Omental fat pad (tissue), 4 donors: ENCODE measurements around the gene RAB7A. TPM values are rescaled to one million over a fixed set of nuclear protein-coding genes. Genes with fewer than 3 reads are reported as not detected.

Experiments
- ATAC-seq: fragments of 150-250 bp; one replicate; pipeline ENCODE4 v1.9.1; 2016; ENCODE audit warnings: mild to moderate bottlenecking, moderate library complexity; ENCODE audit not compliant: low FRiP score
- DNase-seq: peaks from one replicate; pipeline ENCODE4 v3.0.0-alpha.2; 2019; ENCODE audit warnings: low spot score
- total RNA-seq, 4 donors: library from RNA; depleted of rRNA; stranded (reverse); fragments of >200 nt; gene quantifications; one replicate each; pipeline ENCODE4 v1.1.0, GENCODE V29; 2016
- TF ChIP-seq, protein P1 (sequence below), 3 donors: fragments of 450-650 bp; IDR thresholded peaks; one replicate each; pipeline ENCODE4 v1.5.1; 2016 to 2017; ENCODE audit warnings: antibody characterized with exemption in 3 of 3, mild to moderate bottlenecking in 3 of 3, moderate library complexity in 2 of 3

Gene RAB7A
- total RNA-seq, 4 donors from 2014 or later, result 125 to 170 (median 135) TPM

DNA sequence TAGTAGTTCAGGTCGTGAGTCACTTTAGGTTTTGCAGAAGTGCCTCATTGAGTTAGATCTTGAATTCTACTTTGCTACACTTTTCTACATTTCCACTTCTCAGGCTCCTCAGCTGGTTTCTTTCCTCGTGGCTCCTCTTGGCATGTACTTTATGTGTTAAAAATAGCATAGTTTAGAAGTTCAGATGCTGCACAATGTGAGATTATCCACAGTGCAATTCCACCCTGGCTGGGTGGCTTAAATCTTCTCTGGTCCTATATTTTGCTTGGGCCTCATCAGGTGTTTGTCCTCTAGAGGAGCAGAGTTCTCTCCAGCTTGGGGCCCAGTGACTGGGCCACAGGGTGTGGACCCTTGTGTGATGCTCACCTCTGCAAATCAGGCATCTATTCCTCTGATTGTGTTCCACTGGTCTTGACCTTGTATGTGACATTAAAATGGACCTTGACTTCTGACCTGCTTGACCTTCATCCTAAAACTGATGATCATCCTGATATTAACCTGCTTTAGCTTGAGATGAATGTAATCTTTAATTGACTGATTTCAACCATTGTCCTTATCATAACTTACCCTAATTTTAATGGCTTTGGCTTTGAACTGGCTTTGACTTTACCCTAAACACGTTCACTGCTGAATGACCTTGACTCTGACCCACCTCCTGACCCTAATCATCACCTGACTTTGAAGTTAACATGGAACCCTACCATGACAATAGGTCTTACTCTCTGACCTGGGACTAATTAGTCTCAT is 89.5 kb downstream of the RAB7A start:
- DNase-seq (no peak), ATAC-seq (no peak)
- TF ChIP-seq, protein P1, sequence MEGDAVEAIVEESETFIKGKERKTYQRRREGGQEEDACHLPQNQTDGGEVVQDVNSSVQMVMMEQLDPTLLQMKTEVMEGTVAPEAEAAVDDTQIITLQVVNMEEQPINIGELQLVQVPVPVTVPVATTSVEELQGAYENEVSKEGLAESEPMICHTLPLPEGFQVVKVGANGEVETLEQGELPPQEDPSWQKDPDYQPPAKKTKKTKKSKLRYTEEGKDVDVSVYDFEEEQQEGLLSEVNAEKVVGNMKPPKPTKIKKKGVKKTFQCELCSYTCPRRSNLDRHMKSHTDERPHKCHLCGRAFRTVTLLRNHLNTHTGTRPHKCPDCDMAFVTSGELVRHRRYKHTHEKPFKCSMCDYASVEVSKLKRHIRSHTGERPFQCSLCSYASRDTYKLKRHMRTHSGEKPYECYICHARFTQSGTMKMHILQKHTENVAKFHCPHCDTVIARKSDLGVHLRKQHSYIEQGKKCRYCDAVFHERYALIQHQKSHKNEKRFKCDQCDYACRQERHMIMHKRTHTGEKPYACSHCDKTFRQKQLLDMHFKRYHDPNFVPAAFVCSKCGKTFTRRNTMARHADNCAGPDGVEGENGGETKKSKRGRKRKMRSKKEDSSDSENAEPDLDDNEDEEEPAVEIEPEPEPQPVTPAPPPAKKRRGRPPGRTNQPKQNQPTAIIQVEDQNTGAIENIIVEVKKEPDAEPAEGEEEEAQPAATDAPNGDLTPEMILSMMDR (IDR thresholded peaks at IDR 0.05), result no peak

DNA sequence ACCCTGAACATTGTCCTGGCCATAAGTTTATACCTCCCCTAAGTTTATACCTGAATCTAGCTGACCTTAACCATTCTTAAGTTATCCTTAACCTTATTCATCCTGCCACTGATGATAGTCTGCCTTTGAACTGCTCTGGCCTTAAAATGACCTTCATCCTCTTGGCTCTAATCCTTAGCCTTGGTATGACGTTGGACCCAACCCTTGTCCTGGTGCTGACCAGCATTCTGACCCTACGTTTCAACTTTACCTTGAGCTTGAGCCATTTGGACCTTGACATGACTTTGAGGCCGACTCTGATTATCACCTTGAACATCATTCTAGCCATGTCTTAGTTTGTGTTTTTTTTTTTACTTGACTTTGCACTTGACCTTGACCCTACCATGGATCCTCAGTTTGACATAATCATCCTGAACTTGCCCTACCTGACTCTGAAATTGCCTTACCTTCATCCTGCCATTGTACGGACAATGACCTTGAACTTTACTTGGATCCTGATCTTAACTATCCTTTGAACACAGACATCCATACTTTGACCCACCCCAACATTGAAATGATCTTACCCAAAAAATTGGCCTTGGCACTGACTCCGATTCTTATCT is 92.3 kb downstream of the RAB7A start:
- TF ChIP-seq, protein P1 (IDR thresholded peaks at IDR 0.05), result no peak
- no peak for ATAC-seq
- no peak for DNase-seq

DNA sequence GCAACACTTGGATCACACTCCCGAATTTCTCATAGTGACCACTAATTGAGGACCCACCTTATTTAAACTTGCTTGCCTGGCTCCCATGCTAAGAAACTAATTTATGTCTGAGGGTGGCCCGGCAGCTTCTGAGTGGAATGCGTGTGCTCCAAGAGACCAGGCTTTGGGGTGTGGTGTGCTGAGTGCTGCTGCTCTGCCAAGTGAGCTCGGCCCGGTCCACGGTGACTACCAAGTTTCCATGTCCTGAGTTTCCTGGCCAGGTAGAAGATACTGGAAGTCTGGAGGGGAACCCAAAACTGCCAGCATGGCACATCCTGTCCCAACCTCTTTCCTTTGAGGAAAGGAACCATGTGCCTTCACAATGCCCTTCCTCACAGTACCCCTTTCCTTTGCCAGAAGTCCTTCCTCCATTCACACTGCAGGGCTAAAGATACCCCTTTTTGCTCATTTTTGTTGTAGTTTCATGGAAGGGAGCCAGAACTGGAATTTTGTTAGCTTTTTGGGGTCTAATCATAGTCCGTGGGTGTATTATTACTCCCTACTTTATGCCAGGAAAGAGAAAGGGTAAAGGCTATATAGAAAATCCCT is 94.4 kb downstream of the RAB7A start:
- TF ChIP-seq, protein P1 (IDR thresholded peaks at IDR 0.05), result no peak
- ATAC-seq, result no peak
- no peak for DNase-seq

DNA sequence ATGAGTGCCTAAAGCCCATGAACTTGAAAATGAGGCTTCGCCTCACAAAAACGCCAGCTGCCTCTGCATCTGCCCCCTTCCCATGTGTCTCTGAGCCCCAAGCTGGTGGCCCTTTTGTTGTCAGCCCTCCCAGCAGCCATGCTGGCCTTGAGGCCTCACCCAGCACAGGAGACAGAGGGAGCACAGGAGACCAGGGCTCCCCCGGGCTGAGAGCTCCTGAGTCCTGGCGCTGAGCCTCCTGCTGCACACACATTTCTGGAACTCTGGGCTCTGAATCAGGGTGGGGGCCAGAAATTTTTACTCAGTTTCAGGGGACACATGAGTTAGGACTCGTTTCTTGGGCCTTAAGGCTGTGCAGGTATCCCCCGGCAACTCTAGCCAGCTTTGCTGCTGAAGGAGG is 97.0 kb downstream of the RAB7A start:
- no peak for DNase-seq
- ATAC-seq, result no peak
- TF ChIP-seq, protein P1 (IDR thresholded peaks at IDR 0.05), result no peak

DNA sequence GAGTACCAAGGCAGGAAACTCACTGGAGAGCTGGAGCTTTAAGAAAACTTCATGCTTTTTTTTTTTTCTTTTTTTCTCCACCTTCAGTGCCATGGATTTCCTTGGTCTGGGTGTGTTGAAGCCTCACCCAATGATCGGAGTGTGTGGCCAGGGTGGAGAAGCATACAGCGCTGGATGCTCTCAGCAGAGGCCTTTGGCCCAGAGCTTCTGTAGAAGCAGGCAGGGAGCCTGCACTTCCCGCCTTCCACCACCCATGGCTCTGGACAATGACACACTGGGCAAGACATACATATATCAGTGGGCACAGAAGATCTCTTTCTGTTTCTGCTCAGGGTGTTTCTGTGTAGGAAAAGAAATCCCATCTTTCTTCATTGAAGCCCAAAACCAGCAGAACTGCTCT is 97.6 kb downstream of the RAB7A start:
- DNase-seq (no peak), ATAC-seq (no peak)
- TF ChIP-seq, protein P1 (IDR thresholded peaks at IDR 0.05), result no peak

DNA sequence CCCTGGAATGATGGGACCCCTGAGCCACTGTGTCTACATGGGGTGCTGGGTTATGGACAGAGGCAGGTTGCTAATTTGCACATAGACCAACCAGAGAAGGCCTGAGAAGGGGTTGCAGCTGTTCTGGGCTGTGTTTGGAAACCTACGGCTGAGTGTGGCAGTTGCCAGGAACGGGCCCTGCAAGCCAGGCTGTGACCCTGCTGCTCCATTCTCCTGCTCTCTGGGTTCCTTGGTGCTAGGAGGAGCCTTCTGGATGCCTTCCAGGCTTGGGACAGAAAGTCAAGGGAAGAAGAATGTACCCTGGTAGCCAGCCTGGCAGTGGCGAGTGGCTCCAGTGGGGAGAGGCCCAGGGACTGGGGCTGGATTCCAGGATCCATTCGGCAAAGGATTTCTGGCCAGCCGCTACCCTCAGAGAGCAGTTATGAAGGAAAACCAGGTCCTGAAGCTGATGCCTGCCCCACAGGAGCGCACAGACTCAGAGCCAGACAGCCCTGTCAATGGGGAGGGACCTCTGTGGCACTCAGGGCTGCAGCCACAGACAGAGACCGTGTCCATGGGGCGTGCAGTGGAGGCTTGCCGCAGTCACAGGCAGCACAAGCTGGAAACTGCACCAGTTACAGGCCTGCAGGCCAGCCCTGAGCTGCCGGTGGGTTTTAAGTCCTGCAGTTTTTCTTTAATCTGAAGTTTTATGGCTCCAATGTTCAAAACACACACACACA is 98.3 kb downstream of the RAB7A start:
- ATAC-seq, result no peak
- no peak for DNase-seq
- TF ChIP-seq, protein P1 (IDR thresholded peaks at IDR 0.05), result no peak
